ENCODE data around the gene PKP3. TPM values are rescaled to one million over a fixed set of nuclear protein-coding genes. Genes with fewer than 3 reads are reported as not detected.

PKP3 gene
- total and polyA plus RNA-seq, 2 donors: 7.7 to 26.5 TPM

DNA sequence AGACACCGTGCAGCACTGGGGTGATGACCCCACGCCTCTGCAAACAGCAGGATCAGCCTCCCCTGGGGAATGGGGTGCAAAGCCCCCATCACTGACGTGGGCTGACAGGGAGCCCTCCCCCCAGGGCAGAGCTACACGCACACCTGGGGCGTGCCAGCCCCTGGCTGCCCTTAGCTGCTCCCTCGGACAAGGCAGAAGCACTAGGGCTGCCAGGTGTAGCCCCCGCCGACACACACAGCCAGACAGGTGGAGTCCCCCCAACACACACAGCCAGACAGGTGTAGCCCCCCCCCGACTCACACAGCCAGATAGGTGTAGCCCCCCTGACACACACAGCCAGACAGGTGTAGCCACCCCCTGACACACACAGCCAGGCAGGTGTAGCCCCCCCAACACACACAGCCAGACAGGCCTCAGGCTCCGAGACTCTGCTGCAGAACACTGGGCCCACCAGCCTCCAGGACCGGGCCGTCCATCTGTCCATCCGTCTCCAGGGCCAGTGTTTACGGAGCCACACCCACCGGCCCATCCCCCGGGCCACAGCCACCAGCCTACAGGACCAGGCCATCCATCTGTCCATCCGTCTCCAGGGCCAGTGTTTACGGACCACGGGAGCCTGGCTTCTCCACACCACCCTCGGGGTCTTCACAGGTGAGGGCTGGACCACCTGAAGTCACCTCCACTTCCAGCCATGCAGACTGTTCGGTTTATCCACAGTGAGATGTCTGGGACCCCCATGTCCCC, 44.3 kb downstream of the PKP3 start:
- Histone ChIP-seq H3K27ac (ENCODE audit: low read depth in 1 of 2, low read length in 1 of 2) (no peak overlapping the region), H3K4me3 (ENCODE audit: low read length in 2 of 2) (no peak overlapping the region), H3K36me3 (ENCODE audit: control insufficient read depth in 2 of 2, insufficient read depth in 2 of 2, low read length in 1 of 2) (no peaks in the 10 kb centered on the region), H3K4me1 (ENCODE audit: control insufficient read depth in 2 of 2, insufficient read depth in 2 of 2, low read length in 2 of 2) (peaks cover 6 to 12% of the 10 kb centered on the region in 2 donors), H3K9me3 (ENCODE audit: control insufficient read depth in 2 of 2, insufficient read depth in 1 of 2, low read length in 1 of 2) (no peaks in the 10 kb centered on the region), H3K27me3 (ENCODE audit: control insufficient read depth in 2 of 2, insufficient read depth in 1 of 2, low read length in 1 of 2) (peaks cover 0 to 16% of the 10 kb centered on the region in 2 donors)
- WGBS: 95% methylated on average over 21 of the region's 21 CpGs
- DNase-seq (ENCODE audit: low read depth in 6 of 9, low spot score in 9 of 9): no peak

DNA sequence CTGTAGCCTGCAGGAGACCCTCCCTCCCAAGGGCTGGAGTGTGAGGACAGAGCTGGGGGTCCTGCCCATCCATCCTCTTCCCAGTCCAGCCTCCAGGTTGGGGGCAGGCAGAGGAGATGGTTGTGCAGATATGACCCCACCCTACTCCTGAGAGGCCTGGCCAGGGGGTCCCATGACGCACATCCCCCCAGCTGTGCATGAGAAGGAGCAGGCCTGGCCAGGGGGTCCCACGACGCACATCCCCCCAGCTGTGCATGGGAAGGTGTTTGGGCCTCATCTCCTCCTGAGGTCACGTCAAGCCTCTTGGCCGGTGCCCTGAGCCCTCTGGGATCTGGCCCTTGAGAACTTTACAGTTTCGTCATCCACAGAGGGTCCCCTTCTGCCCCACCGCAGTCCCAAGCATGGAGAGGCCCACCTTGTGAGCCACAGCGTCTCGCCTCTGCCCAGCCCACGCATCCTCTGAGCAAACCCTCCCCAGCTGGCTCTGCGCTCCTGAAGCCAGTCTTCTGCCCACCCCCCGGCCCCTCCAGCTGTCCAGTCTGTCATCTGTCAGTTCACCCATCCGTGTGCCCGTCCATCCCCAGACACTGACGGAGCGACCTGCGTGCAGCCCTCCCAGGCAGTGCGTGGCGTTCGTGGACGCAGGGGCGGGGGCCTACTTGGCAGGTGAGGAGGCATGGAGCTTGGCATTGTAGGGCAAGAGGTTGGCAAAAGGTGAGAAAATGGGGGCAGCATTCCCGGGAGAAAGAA, 45.5 kb downstream of the PKP3 start:
- no peak for DNase-seq (ENCODE audit: low read depth in 6 of 9, low spot score in 9 of 9)
- WGBS: 95% methylated on average over 23 of the region's 23 CpGs
- Histone ChIP-seq H3K27me3 (ENCODE audit: control insufficient read depth in 2 of 2, insufficient read depth in 1 of 2, low read length in 1 of 2) (peaks cover 0 to 19% of the 10 kb centered on the region in 2 donors), H3K9me3 (ENCODE audit: control insufficient read depth in 2 of 2, insufficient read depth in 1 of 2, low read length in 1 of 2) (no peaks in the 10 kb centered on the region), H3K4me3 (ENCODE audit: low read length in 2 of 2) (no peak overlapping the region), H3K27ac (ENCODE audit: low read depth in 1 of 2, low read length in 1 of 2) (no peak overlapping the region), H3K4me1 (ENCODE audit: control insufficient read depth in 2 of 2, insufficient read depth in 2 of 2, low read length in 2 of 2) (peaks cover 6 to 12% of the 10 kb centered on the region in 2 donors), H3K36me3 (ENCODE audit: control insufficient read depth in 2 of 2, insufficient read depth in 2 of 2, low read length in 1 of 2) (no peaks in the 10 kb centered on the region)

DNA sequence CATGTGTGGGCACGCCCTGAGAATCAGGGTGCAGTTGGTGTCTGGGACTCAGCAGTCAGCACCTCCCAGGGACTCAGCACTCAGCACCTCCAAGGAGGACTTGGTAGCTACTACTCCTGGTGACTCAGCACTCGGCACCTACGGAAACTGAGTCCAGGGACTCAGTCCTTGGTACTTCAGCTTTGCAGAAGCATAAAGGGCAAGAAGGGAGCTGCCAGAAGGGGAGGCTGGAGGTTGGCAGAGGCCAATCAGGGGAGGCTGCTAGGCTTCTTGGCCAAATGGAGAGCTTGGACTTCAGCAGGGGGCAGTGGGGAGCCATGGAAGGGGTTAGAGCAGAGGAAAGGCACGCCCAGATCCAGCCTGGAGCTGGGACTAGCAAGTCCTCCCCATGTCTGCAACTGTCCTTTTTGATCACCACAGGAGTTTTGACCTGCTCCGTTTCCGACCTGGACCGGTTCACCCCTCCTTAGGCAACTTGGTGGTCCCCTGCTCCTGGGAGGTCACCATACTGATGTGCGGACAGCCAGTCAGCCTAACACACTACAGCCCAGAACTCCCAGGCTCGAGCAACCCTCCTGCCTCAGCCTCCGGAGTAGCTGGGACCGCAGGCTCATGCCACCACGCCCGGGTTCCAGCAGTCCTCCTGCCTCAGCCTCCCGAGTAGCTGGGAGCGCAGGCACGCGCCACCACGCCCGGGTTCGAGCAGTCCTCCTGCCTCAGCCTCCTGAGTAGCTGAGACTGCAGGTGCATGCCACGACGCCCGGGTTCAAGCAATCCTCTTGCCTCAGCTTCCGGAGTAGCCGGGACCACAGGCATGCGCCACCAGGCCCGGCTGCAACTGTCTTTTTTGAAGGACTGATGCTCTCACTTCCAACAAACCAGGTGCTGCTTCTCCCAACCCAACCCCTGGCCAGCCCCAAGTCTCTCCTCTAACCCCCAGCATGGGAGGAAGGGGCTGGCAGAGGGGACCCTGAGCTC, 46.3 kb downstream of the PKP3 start:
- H3K27ac ChIP-seq (ENCODE audit: low read depth in 1 of 2, low read length in 1 of 2): no peak overlapping the region
- H3K27me3 ChIP-seq (ENCODE audit: control insufficient read depth in 2 of 2, insufficient read depth in 1 of 2, low read length in 1 of 2): peaks cover 0 to 20% of the 10 kb centered on the region in 2 donors
- DNase-seq (ENCODE audit: low read depth in 6 of 9, low spot score in 9 of 9): no peak
- H3K9me3 ChIP-seq (ENCODE audit: control insufficient read depth in 2 of 2, insufficient read depth in 1 of 2, low read length in 1 of 2): no peaks in the 10 kb centered on the region
- WGBS: 95% methylated on average over 27 of the region's 27 CpGs
- peak overlapping the region in 1 of 2 donors; percentile 37 for H3K4me3 ChIP-seq (ENCODE audit: low read length in 2 of 2)
- peaks cover 6 to 12% of the 10 kb centered on the region in 2 donors for H3K4me1 ChIP-seq (ENCODE audit: control insufficient read depth in 2 of 2, insufficient read depth in 2 of 2, low read length in 2 of 2)
- H3K36me3 ChIP-seq (ENCODE audit: control insufficient read depth in 2 of 2, insufficient read depth in 2 of 2, low read length in 1 of 2): no peaks in the 10 kb centered on the region

DNA sequence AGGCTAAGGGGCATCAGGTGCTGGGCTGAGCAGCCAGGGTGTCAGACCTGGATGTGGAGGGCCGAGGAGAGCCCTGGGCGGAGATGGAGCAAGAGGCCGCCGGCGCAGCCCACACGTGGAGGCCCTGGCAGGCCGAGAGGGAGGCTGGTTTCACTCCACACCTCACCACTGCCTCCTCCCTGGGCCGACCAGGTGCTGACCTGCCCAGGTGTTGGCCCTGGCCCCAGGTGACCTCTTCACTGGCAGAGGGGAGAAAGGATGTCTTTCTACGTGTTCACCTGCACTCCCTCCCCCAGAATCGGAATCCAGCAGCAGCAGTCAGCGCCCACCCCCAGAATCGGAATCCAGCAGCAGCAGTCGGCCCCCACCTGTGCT, 47.0 kb downstream of the PKP3 start:
- peak overlapping the region in 1 of 2 donors; percentile 37 for H3K4me3 ChIP-seq (ENCODE audit: low read length in 2 of 2)
- no peak overlapping the region for H3K27ac ChIP-seq (ENCODE audit: low read depth in 1 of 2, low read length in 1 of 2)
- WGBS: 87% methylated on average over 13 of the region's 13 CpGs
- no peak for DNase-seq (ENCODE audit: low read depth in 6 of 9, low spot score in 9 of 9)
- no peaks in the 10 kb centered on the region for H3K36me3 ChIP-seq (ENCODE audit: control insufficient read depth in 2 of 2, insufficient read depth in 2 of 2, low read length in 1 of 2)
- H3K27me3 ChIP-seq (ENCODE audit: control insufficient read depth in 2 of 2, insufficient read depth in 1 of 2, low read length in 1 of 2): peaks cover 0 to 23% of the 10 kb centered on the region in 2 donors
- H3K9me3 ChIP-seq (ENCODE audit: control insufficient read depth in 2 of 2, insufficient read depth in 1 of 2, low read length in 1 of 2): no peaks in the 10 kb centered on the region
- H3K4me1 ChIP-seq (ENCODE audit: control insufficient read depth in 2 of 2, insufficient read depth in 2 of 2, low read length in 2 of 2): peaks cover 6 to 12% of the 10 kb centered on the region in 2 donors

DNA sequence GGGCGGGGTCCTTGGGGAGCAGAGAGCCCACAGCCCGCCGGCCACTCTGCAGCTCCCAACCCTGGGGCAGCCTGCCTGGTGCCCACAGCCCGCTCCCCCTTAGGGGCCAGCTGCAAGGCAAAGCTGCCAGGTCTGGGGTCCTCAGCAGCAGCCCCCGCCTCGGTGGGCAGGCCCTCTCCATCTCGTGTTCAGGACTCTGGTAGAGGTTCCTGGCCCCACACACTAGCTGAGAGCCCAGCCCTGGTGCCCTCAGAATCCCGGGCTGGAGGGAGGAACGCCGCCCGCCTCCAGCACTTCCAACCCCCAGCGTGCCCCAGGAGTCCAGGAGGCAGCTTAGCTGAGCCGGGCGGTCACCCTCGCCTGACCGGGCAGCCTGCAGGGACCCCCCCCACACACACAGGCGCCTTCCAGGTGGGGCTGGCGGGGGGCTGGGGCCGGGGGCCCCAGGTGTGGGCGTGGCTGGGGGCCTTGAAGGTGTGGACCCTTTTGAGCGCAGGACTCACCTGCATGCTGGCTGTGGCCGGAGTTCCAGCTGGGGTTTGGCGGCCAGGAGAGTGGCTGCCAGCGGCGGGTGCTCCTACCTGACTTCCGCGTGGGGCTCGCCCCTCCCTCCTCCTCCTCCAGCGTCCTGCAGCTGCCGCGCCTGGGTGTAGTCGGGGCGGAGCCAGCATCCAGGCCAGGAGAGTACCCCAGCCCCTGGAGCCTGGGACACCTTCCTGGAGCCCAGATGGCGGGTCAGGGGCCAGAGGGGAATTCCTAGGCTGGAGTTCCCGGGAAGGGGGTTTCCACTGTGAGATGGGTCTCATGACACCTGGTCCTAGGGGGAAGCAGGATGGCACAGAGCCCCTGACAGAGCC, 47.6 kb downstream of the PKP3 start, which contains the start of gene ANO9:
TSS of gene ANO9 (minus strand) at position 594 of the 857 bp plus-strand sequence. CDS start at position 509, 85 bp downstream.
- peak in 5 of 9 donors; percentile 29 to 74 (median 49) for DNase-seq (ENCODE audit: low read depth in 6 of 9, low spot score in 9 of 9)
- peak within 1 kb of the TSS; percentile 37 to 54 for H3K4me3 ChIP-seq (ENCODE audit: low read length in 2 of 2)
- 26% methylated on average over 35 of the region's 35 CpGs for whole genome bisulfite sequencing

DNA sequence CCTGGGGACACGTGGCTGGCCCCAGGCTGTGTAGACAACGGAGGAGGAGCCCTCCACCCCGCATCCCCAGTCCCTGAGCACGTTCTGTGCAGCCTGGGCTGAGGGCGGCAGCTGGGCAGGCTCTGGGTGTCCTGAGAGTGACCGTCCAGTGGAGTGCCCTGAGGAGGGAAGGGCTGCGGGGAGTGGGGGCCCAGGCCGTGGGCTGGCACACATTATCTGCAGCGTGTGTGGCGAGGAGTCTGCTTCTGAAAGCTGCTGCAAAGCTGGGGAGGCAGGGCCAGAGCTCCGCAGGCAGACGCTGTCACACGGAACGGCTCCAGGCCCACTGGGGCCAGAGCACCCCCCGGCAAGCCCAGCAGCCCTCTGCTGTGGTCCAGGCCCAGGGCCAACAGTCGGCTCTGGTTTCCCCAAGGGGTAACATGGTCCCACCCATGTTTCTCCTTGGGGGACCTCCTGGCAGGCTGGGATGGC, 48.6 kb downstream of the PKP3 start:
- Histone ChIP-seq H3K4me1 (ENCODE audit: control insufficient read depth in 2 of 2, insufficient read depth in 2 of 2, low read length in 2 of 2) (peaks cover 6 to 15% of the 10 kb centered on the region in 2 donors), H3K4me3 (ENCODE audit: low read length in 2 of 2) (no peak overlapping the region), H3K36me3 (ENCODE audit: control insufficient read depth in 2 of 2, insufficient read depth in 2 of 2, low read length in 1 of 2) (no peaks in the 10 kb centered on the region), H3K27me3 (ENCODE audit: control insufficient read depth in 2 of 2, insufficient read depth in 1 of 2, low read length in 1 of 2) (peaks cover 0 to 25% of the 10 kb centered on the region in 2 donors), H3K27ac (ENCODE audit: low read depth in 1 of 2, low read length in 1 of 2) (peak overlapping the region in 1 of 2 donors; percentile 41), H3K9me3 (ENCODE audit: control insufficient read depth in 2 of 2, insufficient read depth in 1 of 2, low read length in 1 of 2) (no peaks in the 10 kb centered on the region)
- DNase-seq (ENCODE audit: low read depth in 6 of 9, low spot score in 9 of 9): no peak
- 92% methylated on average over 16 of the region's 16 CpGs for WGBS

More for the DNA sequence above, 47.6 kb downstream of the PKP3 start, which contains the start of gene ANO9:
- H3K36me3 ChIP-seq (ENCODE audit: control insufficient read depth in 2 of 2, insufficient read depth in 2 of 2, low read length in 1 of 2): no peaks in the 10 kb centered on the region
- H3K9me3 ChIP-seq (ENCODE audit: control insufficient read depth in 2 of 2, insufficient read depth in 1 of 2, low read length in 1 of 2): no peaks in the 10 kb centered on the region
- H3K27me3 ChIP-seq (ENCODE audit: control insufficient read depth in 2 of 2, insufficient read depth in 1 of 2, low read length in 1 of 2): peaks cover 0 to 23% of the 10 kb centered on the region in 2 donors
- peak within 1 kb of the TSS in 1 of 2 donors; percentile 41 for H3K27ac ChIP-seq (ENCODE audit: low read depth in 1 of 2, low read length in 1 of 2)
- H3K4me1 ChIP-seq (ENCODE audit: control insufficient read depth in 2 of 2, insufficient read depth in 2 of 2, low read length in 2 of 2): peaks cover 6 to 12% of the 10 kb centered on the region in 2 donors

DNA sequence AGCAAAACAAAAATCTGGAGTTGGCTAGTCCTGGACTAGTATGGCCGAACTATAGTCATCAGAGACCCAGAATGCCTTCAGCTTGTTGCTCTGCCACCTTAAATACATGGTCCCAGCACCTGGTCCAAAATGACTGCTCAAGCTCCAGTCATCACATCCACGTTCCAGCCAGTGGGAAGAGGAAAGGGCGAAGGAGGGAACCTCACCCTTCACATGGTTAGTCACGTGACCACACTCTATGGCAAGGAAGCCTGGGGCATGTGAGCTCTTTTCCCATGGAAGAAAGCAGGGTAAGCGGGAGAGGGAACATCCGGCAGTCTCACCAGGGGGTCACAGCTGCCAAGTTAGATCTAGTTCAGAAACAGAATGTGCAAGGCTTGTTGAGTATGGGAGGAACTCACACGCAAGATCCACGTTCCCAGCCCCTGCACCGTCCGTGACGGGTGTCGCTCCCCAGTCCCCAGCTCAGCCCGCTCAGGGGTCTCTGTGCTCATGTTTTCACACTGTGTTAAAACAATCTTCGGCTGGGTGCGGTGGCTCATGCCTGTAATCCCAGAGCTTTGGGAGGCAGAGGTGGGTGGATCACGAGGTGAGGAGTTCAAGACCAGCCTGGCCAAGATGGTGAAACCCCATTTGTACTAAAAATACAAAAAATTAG, 49.7 kb downstream of the PKP3 start:
- H3K27ac ChIP-seq (ENCODE audit: low read depth in 1 of 2, low read length in 1 of 2): no peak overlapping the region
- H3K27me3 ChIP-seq (ENCODE audit: control insufficient read depth in 2 of 2, insufficient read depth in 1 of 2, low read length in 1 of 2): peaks cover 0 to 25% of the 10 kb centered on the region in 2 donors
- peaks cover 8 to 24% of the 10 kb centered on the region in 2 donors for H3K4me1 ChIP-seq (ENCODE audit: control insufficient read depth in 2 of 2, insufficient read depth in 2 of 2, low read length in 2 of 2)
- peaks cover 0 to 7% of the 10 kb centered on the region in 2 donors for H3K9me3 ChIP-seq (ENCODE audit: control insufficient read depth in 2 of 2, insufficient read depth in 1 of 2, low read length in 1 of 2)
- DNase-seq (ENCODE audit: low read depth in 6 of 9, low spot score in 9 of 9): no peak
- H3K36me3 ChIP-seq (ENCODE audit: control insufficient read depth in 2 of 2, insufficient read depth in 2 of 2, low read length in 1 of 2): no peaks in the 10 kb centered on the region
- 89% methylated on average over 16 of the region's 16 CpGs for WGBS
- H3K4me3 ChIP-seq (ENCODE audit: low read length in 2 of 2): no peak overlapping the region
